Sigmoid colon (tissue), 7 donors: ENCODE measurements around the gene DNAH11. TPM values are rescaled to one million over a fixed set of nuclear protein-coding genes. Genes with fewer than 3 reads are reported as not detected.

Source experiments
- DNase-seq: peaks from one replicate; pipeline ENCODE4 v3.0.0-alpha.2; 2019
- H3K27ac ChIP-seq, 4 donors: fragments of 200-600 bp; sonication (generic); one replicate each; pipeline ENCODE4 v1.5.1; 2016 to 2019; ENCODE audit warnings: mild to moderate bottlenecking in 1 of 4
- H3K27me3 ChIP-seq, 3 donors: fragments of 200-600 bp; sonication (generic); one replicate each; pipeline ENCODE4 v1.5.1; 2019; ENCODE audit warnings: mild to moderate bottlenecking in 1 of 3
- H3K36me3 ChIP-seq, 4 donors: fragments of 200-600 bp; sonication (generic); one replicate each; pipeline ENCODE4 v1.5.1; 2016 to 2019
- H3K4me1 ChIP-seq, 4 donors: fragments of 200-600 bp; sonication (generic); one replicate each; pipeline ENCODE4 v1.5.1; 2017 to 2019
- H3K4me3 ChIP-seq, 4 donors: fragments of 200-600 bp; sonication (generic); one replicate each; pipeline ENCODE4 v1.5.1; 2017 to 2019; ENCODE audit warnings: mild to moderate bottlenecking in 2 of 4, moderate library complexity in 1 of 4
- H3K9me3 ChIP-seq, 4 donors: fragments of 200-600 bp in 3 of 4; sonication (generic) in 3 of 4; one replicate each; pipeline versions ENCODE4 v1.5.1 to v1.6.1; 2013 to 2019
- EP300 ChIP-seq, 4 donors: sonication (generic); formaldehyde crosslinking; IDR thresholded peaks; one replicate each; pipeline ENCODE4 v1.6.1; 2017; ENCODE audit warnings: antibody characterized with exemption in 4 of 4
- POLR2A ChIP-seq, 2 donors: fragments of 450-650 bp; IDR thresholded peaks; one replicate each; pipeline ENCODE4 v1.6.1; 2016; ENCODE audit warnings: antibody characterized with exemption in 2 of 2, mild to moderate bottlenecking in 2 of 2, moderate library complexity in 2 of 2
- POLR2AphosphoS5 ChIP-seq, 4 donors: sonication (generic); formaldehyde crosslinking; IDR thresholded peaks; one replicate each; pipeline ENCODE4 v1.6.1; 2017; ENCODE audit warnings: antibody characterized with exemption in 4 of 4
- WGBS, 2 donors: extraction: QIAGEN DNeasy Blood & Tissue Kit; methylation state at CpG; one replicate each; pipeline ENCODE4 v1.1.7; 2013; 5-methylcytosine and 5-hydroxymethylcytosine counted together
- intact Hi-C: fragments of 100-400 bp; cut with DNase I; formaldehyde crosslinking; loops from one replicate; pipeline ENCODE4 v1.15.1; 2023
- polyA plus RNA-seq, 3 donors: library from polyadenylated mRNA; stranded (reverse); fragments of 200-250 nt; gene quantifications; one replicate each; pipeline ENCODE4 v1.2.3, GENCODE V29; 2013
- total RNA-seq, 4 donors: library from RNA; depleted of rRNA; stranded (reverse); fragments of >200 nt; gene quantifications; one replicate each; pipeline ENCODE4 v1.1.0, GENCODE V29; 2016
- TF ChIP-seq, protein P1 (sequence below), 4 experiments: fragments of 450-650 bp in 3 of 4; fragments of 200-600 bp in 1 of 4; IDR thresholded peaks; one replicate each; pipeline ENCODE4 v1.5.1; 2016 to 2019; ENCODE audit warnings: antibody characterized with exemption in 4 of 4, mild to moderate bottlenecking in 3 of 4, moderate library complexity in 2 of 4
- donor health status: healthy with polysubstance abuse.
- donor health status: Bipolar disorder and iron deficiency.
- donor health status: healthy.

Gene DNAH11
- total and polyA plus RNA-seq, 7 donors: under 0.01 to 1.2 (median 0.13) TPM; not detected in 2

DNA sequence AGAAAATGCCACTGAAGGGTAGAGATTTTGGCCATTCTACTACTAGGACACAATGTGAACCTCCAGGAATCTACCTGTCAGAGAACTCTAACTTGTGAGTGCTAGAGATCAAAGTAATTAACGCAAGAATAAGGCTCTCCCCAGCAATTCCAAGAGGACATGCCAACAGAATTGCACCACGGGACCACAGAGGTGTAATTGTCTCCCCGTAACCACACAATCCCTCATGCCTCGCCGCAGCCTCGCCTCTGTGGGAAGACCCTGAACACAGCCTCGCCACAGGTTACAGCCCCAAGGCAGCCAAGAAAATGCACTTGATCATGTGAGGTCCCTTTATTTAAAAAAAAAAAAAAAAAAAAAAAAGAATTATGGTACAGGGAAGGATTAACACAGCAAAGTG, 373.3 kb downstream of the DNAH11 start:
- Histone ChIP-seq H3K27me3 (no peaks in the 10 kb centered on the region), H3K4me3 (no peak overlapping the region), H3K36me3 (peaks cover 0 to 16% (median 3%) of the 10 kb centered on the region in 4 donors), H3K27ac (no peak overlapping the region), H3K9me3 (no peaks in the 10 kb centered on the region), H3K4me1 (peaks cover 0 to 27% (median 20%) of the 10 kb centered on the region in 4 donors)
- intact Hi-C loops: loop anchor here (10.0 kb wide), 1 partner anchor 89 kb away; no protein-coding TSS in a partner anchor
- 96% methylated on average over 7 of the region's 7 CpGs for WGBS, 2 donors
- TF ChIP-seq POLR2A (IDR thresholded peaks at IDR 0.05) (no peak), EP300 (IDR thresholded peaks at IDR 0.05) (no peak), POLR2AphosphoS5 (IDR thresholded peaks at IDR 0.05) (no peak)
- TF ChIP-seq, protein P1, sequence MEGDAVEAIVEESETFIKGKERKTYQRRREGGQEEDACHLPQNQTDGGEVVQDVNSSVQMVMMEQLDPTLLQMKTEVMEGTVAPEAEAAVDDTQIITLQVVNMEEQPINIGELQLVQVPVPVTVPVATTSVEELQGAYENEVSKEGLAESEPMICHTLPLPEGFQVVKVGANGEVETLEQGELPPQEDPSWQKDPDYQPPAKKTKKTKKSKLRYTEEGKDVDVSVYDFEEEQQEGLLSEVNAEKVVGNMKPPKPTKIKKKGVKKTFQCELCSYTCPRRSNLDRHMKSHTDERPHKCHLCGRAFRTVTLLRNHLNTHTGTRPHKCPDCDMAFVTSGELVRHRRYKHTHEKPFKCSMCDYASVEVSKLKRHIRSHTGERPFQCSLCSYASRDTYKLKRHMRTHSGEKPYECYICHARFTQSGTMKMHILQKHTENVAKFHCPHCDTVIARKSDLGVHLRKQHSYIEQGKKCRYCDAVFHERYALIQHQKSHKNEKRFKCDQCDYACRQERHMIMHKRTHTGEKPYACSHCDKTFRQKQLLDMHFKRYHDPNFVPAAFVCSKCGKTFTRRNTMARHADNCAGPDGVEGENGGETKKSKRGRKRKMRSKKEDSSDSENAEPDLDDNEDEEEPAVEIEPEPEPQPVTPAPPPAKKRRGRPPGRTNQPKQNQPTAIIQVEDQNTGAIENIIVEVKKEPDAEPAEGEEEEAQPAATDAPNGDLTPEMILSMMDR (IDR thresholded peaks at IDR 0.05): no peak
- no peak for DNase-seq

DNA sequence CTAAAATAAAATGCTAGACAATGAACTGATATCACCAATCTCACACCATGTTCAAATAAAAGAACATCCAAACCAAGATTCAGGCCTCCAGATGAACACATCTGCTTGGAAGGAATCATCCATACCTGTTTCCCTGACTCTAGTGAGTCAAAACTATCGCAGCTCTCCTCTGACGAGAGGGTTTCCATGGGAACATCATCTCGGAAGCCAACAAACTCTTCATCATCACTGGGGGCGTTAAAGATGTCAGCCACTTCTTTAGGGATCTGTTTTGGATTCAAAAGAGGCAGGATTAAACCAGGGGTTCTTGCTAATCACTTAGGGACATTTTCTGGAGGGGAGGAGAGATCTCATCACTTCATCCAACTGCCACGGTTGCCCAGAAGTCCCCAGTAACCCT, 373.8 kb downstream of the DNAH11 start:
- no peak for TF ChIP-seq EP300 (IDR thresholded peaks at IDR 0.05)
- TF ChIP-seq POLR2A (IDR thresholded peaks at IDR 0.05): no peak
- TF ChIP-seq, protein P1 (IDR thresholded peaks at IDR 0.05): no peak
- no peak for TF ChIP-seq POLR2AphosphoS5 (IDR thresholded peaks at IDR 0.05)
- Histone ChIP-seq H3K36me3 (peaks cover 0 to 16% (median 3%) of the 10 kb centered on the region in 4 donors), H3K4me1 (peaks cover 0 to 22% (median 17%) of the 10 kb centered on the region in 4 donors), H3K4me3 (no peak overlapping the region), H3K27me3 (no peaks in the 10 kb centered on the region), H3K27ac (no peak overlapping the region), H3K9me3 (no peaks in the 10 kb centered on the region)
- intact Hi-C loops: loop anchor here (10.0 kb wide), 1 partner anchor 88 kb away; no protein-coding TSS in a partner anchor
- DNase-seq: no peak
- WGBS, 2 donors: 92% methylated on average over 5 of the region's 5 CpGs

DNA sequence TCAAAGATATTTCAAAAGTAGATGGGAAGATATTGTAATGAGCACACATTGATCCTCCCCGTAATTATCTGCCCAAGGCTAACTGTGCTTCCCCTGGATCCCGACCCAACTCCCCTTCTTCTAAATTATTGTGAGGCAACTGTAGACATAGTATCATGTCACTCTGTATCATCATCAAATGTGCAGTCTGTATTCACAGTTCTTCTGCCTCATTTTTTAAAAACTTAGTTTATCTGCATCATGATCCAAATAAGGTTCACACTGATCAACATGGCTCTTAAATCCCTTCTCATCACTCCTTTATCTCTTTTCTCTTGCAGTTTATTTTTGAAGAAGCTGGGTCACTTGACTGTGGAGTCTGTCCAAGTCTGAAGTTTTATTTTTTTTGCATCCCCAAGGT, 375.4 kb downstream of the DNAH11 start:
- Histone ChIP-seq H3K9me3 (no peaks in the 10 kb centered on the region), H3K4me1 (peaks cover 0 to 9% (median 5%) of the 10 kb centered on the region in 4 donors), H3K27me3 (no peaks in the 10 kb centered on the region), H3K27ac (no peak overlapping the region), H3K4me3 (no peak overlapping the region), H3K36me3 (peaks cover 0 to 16% (median 3%) of the 10 kb centered on the region in 4 donors)
- WGBS, 2 donors: 93 to 99% methylated on average over 2 of the region's 2 CpGs
- no peak for TF ChIP-seq POLR2A (IDR thresholded peaks at IDR 0.05)
- TF ChIP-seq, protein P1 (IDR thresholded peaks at IDR 0.05): no peak
- DNase-seq: no peak
- intact Hi-C loops: loop anchor here (10.0 kb wide), 1 partner anchor 87 kb away; no protein-coding TSS in a partner anchor

DNA sequence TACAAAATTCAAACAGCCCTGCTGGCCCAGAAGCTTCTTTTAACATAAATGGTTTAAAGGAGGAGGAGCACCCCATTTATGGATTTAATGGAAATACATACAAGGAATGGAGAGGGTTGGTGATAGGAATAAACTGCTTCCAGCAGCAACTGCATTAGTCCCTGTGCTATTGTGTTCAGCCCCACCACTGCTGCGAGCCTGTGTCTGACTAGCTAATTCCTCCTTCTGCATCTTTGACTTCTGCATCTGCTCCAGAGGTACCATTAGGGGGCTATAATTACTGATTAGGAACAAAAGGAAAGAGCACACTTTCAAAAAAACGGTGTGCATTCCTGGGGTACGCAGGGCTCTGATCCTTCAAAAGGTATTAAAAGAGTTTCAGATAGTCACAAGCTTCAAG, 378.1 kb downstream of the DNAH11 start:
- intact Hi-C loops: no loop called here

More for the DNA sequence above, 378.1 kb downstream of the DNAH11 start:
- H3K9me3 ChIP-seq: no peaks in the 10 kb centered on the region
- H3K4me1 ChIP-seq: peaks cover 0 to 16% (median 5%) of the 10 kb centered on the region in 4 donors
- peaks cover 0 to 5% (median under 1%) of the 10 kb centered on the region in 4 donors for H3K36me3 ChIP-seq
- no peak for DNase-seq
- H3K27me3 ChIP-seq: no peaks in the 10 kb centered on the region
- WGBS, 2 donors: 62 to 63% methylated on average over 3 of the region's 3 CpGs
- TF ChIP-seq POLR2AphosphoS5 (IDR thresholded peaks at IDR 0.05) (no peak), EP300 (IDR thresholded peaks at IDR 0.05) (no peak), POLR2A (IDR thresholded peaks at IDR 0.05) (no peak)
- TF ChIP-seq, protein P1 (IDR thresholded peaks at IDR 0.05): no peak
- no peak overlapping the region for H3K27ac ChIP-seq
- H3K4me3 ChIP-seq: no peak overlapping the region
